Endodermal cell (in vitro differentiated cells): ENCODE measurements around the gene ADAM15. TPM values are rescaled to one million over a fixed set of nuclear protein-coding genes. Genes with fewer than 3 reads are reported as not detected.

Source experiments
- DNase-seq: peaks from one replicate; pipeline ENCODE4 v3.0.0-alpha.2; 2017
- H3K27ac ChIP-seq: 2 replicates; pipeline ENCODE4 v1.5.1; 2013; ENCODE audit warnings: mild to moderate bottlenecking, low read depth, low read length, moderate library complexity
- H3K27me3 ChIP-seq: 2 replicates; pipeline ENCODE4 v1.6.1; 2013; ENCODE audit warnings: mild to moderate bottlenecking, low read length, moderate library complexity; ENCODE audit not compliant: insufficient read depth, control insufficient read depth, poor library complexity, severe bottlenecking
- H3K36me3 ChIP-seq: 2 replicates; pipeline ENCODE4 v1.7.0; 2013; ENCODE audit warnings: mild to moderate bottlenecking, low read length, moderate library complexity; ENCODE audit not compliant: control insufficient read depth, insufficient read depth
- H3K4me1 ChIP-seq: one replicate; pipeline ENCODE4 v1.7.0; 2013; ENCODE audit warnings: low read length; ENCODE audit not compliant: control insufficient read depth, insufficient read depth
- H3K4me3 ChIP-seq: 2 replicates; pipeline ENCODE4 v1.5.1; 2013; ENCODE audit warnings: mild to moderate bottlenecking, low read length, moderate library complexity
- H3K9ac ChIP-seq: 2 replicates; pipeline ENCODE4 v1.6.1; 2013; ENCODE audit warnings: mild to moderate bottlenecking, low read length, moderate library complexity; ENCODE audit not compliant: poor library complexity, severe bottlenecking; ENCODE audit errors: extremely low read depth
- H3K9me3 ChIP-seq: 2 replicates; pipeline ENCODE4 v1.6.1; 2013; ENCODE audit warnings: mild to moderate bottlenecking, low read length, moderate library complexity; ENCODE audit not compliant: control insufficient read depth
- H3K27ac Mint-ChIP-seq: 2 replicates; pipeline ENCODE4 v1.8.0; 2020; ENCODE audit warnings: mixed read lengths
- H3K27me3 Mint-ChIP-seq: 2 replicates; pipeline ENCODE4 v1.8.0; 2021; ENCODE audit warnings: mild to moderate bottlenecking, mixed read lengths; ENCODE audit not compliant: insufficient read depth
- H3K36me3 Mint-ChIP-seq: 2 replicates; pipeline ENCODE4 v1.8.0; 2020; ENCODE audit warnings: low read depth, mixed read lengths
- H3K4me1 Mint-ChIP-seq: 2 replicates; pipeline ENCODE4 v1.8.0; 2020; ENCODE audit warnings: mixed read lengths
- H3K4me3 Mint-ChIP-seq: 2 replicates; pipeline ENCODE4 v1.8.0; 2020; ENCODE audit warnings: mild to moderate bottlenecking, moderate library complexity, mixed read lengths
- H3K9me3 Mint-ChIP-seq: 2 replicates; pipeline ENCODE4 v1.8.0; 2020; ENCODE audit warnings: mild to moderate bottlenecking, mixed read lengths
- CTCF ChIP-seq: fragments of 200-600 bp; sonication (generic); conservative IDR thresholded peaks from 2 replicates; pipeline ENCODE4 v1.5.0; 2021; ENCODE audit warnings: antibody characterized with exemption, mild to moderate bottlenecking
- WGBS, 2 experiments: methylation state at CpG; one replicate each; pipeline versions ENCODE4 v1.1.5 to v1.1.7; 2013; ENCODE audit warnings: missing lambda C conversion rate in 2 of 2, mixed read lengths in 1 of 2; ENCODE audit not compliant: insufficient coverage in 1 of 2, insufficient read length in 1 of 2; 5-methylcytosine and 5-hydroxymethylcytosine counted together
- total RNA-seq, 2 donors: library from RNA; stranded (reverse); fragmentation: NEBNext Ultra II Directional in 1 of 2; extraction: Animal tissue kit (Norgen Biotek cat#: 25700) in 1 of 2; gene quantifications; 2 replicates in 1 of 2; 3 replicates in 1 of 2; pipeline ENCODE4 v1.2.1, GENCODE V29; 2021

The ADAM15 gene
- total RNA-seq, 2 donors from 2014 or later, result 13.4 to 16.5 TPM

GRCh38 chr1:155044365-155044764 lies 6.8 kb upstream of the ADAM15 start:
- Mint-ChIP-seq H3K9me3 (no peaks in the 10 kb centered on the region), H3K36me3 (no peaks in the 10 kb centered on the region), H3K4me3 (no peak overlapping the region), H3K4me1 (peaks cover 6% of the 10 kb centered on the region), H3K27ac (peak overlapping the region; percentile 81), H3K27me3 (peaks cover 15% of the 10 kb centered on the region)
- DNase-seq, result no peak
- Histone ChIP-seq H3K4me3 (no peak overlapping the region), H3K27me3 (no peaks in the 10 kb centered on the region), H3K9ac (no peak overlapping the region), H3K4me1 (no peaks in the 10 kb centered on the region), H3K9me3 (no peaks in the 10 kb centered on the region), H3K36me3 (no peaks in the 10 kb centered on the region), H3K27ac (no peak overlapping the region)
- TF ChIP-seq CTCF, result no peak
- WGBS, 2 experiments, result 96% methylated on average over 6 of the region's 6 CpGs

GRCh38 chr1:155044812-155045657 lies 6.1 kb upstream of the ADAM15 start:
- Mint-ChIP-seq H3K4me1 (peaks cover 11% of the 10 kb centered on the region), H3K27ac (peak overlapping the region; percentile 81), H3K9me3 (no peaks in the 10 kb centered on the region), H3K36me3 (no peaks in the 10 kb centered on the region), H3K4me3 (no peak overlapping the region), H3K27me3 (peaks cover 15% of the 10 kb centered on the region)
- no peak overlapping the region for H3K27ac ChIP-seq
- no peaks in the 10 kb centered on the region for H3K36me3 ChIP-seq
- H3K4me3 ChIP-seq, result no peak overlapping the region
- TF ChIP-seq CTCF, result peak; percentile 87
- DNase-seq, result peak; percentile 93
- H3K4me1 ChIP-seq, result no peaks in the 10 kb centered on the region
- 50 to 62% methylated on average over 6 to 7 of the region's 7 CpGs for WGBS, 2 experiments
- no peaks in the 10 kb centered on the region for H3K9me3 ChIP-seq
- no peak overlapping the region for H3K9ac ChIP-seq
- no peaks in the 10 kb centered on the region for H3K27me3 ChIP-seq

- WGBS, 2 experiments, result 92 to 93% methylated on average over 8 of the region's 8 CpGs
- H3K9ac ChIP-seq, result no peak overlapping the region
- H3K27ac ChIP-seq, result no peak overlapping the region
Measured at GRCh38 chr1:155048449-155049334, 2.4 kb upstream of the ADAM15 start.

More at GRCh38 chr1:155048449-155049334, 2.4 kb upstream of the ADAM15 start:
- DNase-seq, result no peak
- Mint-ChIP-seq H3K4me1 (peaks cover 14% of the 10 kb centered on the region), H3K4me3 (no peak overlapping the region), H3K27ac (no peak overlapping the region), H3K27me3 (peaks cover 25% of the 10 kb centered on the region), H3K36me3 (no peaks in the 10 kb centered on the region), H3K9me3 (no peaks in the 10 kb centered on the region)
- Histone ChIP-seq H3K9me3 (no peaks in the 10 kb centered on the region), H3K36me3 (no peaks in the 10 kb centered on the region), H3K27me3 (peaks cover 24% of the 10 kb centered on the region), H3K4me1 (no peaks in the 10 kb centered on the region), H3K4me3 (no peak overlapping the region)
- no peak for TF ChIP-seq CTCF
